Panc1 (cell line): Measurements from ENCODE around the gene DRGX. TPM values are rescaled to one million over a fixed set of nuclear protein-coding genes. Genes with fewer than 3 reads are reported as not detected.

ENCODE experiments used
- ATAC-seq: fragments of 200-7000 bp; cut with Tn5 transposase; 2 replicates; pipeline ENCODE4 v1.9.1; 2020; ENCODE audit warnings: mild to moderate bottlenecking, moderate library complexity
- BruUV-seq: library from RNA; stranded (reverse); fragments of 400-500 nt; replicated peaks from 2 replicates; lab custom pipeline; 2021; lab: Mats Ljungman, UMichigan
- CTCF ChIA-PET: fragments of 300-600 bp; sonication (Branson Sonifier 250); formaldehyde crosslinking; loops from one replicate; lab custom pipeline; 2022; ENCODE audit warnings: antibody characterized with exemption; lab: Charles Lee
- POLR2A ChIA-PET: fragments of 300-600 bp; sonication (Branson Sonifier 250); formaldehyde crosslinking; loops from one replicate; lab custom pipeline; 2022; ENCODE audit warnings: antibody characterized with exemption; lab: Charles Lee
- DNase-seq: peaks from one replicate; pipeline ENCODE4 v3.0.0-alpha.2; 2010; ENCODE audit warnings: low read depth, low spot score
- H3K27ac ChIP-seq: 2 replicates; pipeline ENCODE4 v1.5.1; 2011; ENCODE audit warnings: mild to moderate bottlenecking, low read length, inconsistent platforms
- H3K27me3 ChIP-seq: fragments of 200-500 bp; sonication (Bioruptor generic); 2 replicates; pipeline ENCODE4 v1.6.0; 2014; ENCODE audit warnings: low read length, inconsistent platforms; ENCODE audit not compliant: control insufficient read depth, insufficient read depth
- H3K36me3 ChIP-seq: fragments of 200-500 bp; sonication (Bioruptor generic); 2 replicates; pipeline ENCODE4 v1.5.1; 2014; ENCODE audit warnings: inconsistent platforms, mild to moderate bottlenecking, low read length, moderate library complexity; ENCODE audit not compliant: control insufficient read depth, insufficient read depth
- H3K4me1 ChIP-seq: 2 replicates; pipeline ENCODE4 v1.5.1; 2011; ENCODE audit warnings: inconsistent platforms, mild to moderate bottlenecking, low read length, moderate library complexity; ENCODE audit not compliant: control insufficient read depth, insufficient read depth
- H3K4me3 ChIP-seq, 2 experiments: 2 replicates each; pipeline ENCODE4 v1.5.1; 2011 to 2012; ENCODE audit warnings: low read depth in 2 of 2, low read length in 2 of 2, mild to moderate bottlenecking in 2 of 2, inconsistent platforms in 1 of 2, moderate library complexity in 1 of 2
- H3K9me3 ChIP-seq: fragments of 200-500 bp; sonication (Bioruptor generic); 2 replicates; pipeline ENCODE4 v1.5.1; 2014; ENCODE audit warnings: low read depth, mild to moderate bottlenecking, inconsistent platforms, low read length, moderate library complexity; ENCODE audit not compliant: control insufficient read depth, insufficient read depth
- CTCF ChIP-seq: fragments of 450-650 bp; IDR thresholded peaks from 2 replicates; pipeline ENCODE4 v1.5.1; 2017; ENCODE audit warnings: mild to moderate bottlenecking
- POLR2AphosphoS5 ChIP-seq: IDR thresholded peaks from 2 replicates; pipeline ENCODE4 v1.6.1; 2012; ENCODE audit warnings: mild to moderate bottlenecking, low read depth, low read length, moderate library complexity
- REST ChIP-seq, 2 experiments: IDR thresholded peaks; 2 replicates each; pipeline ENCODE4 v1.6.1; 2011 to 2012; ENCODE audit warnings: low read depth in 2 of 2, control low read depth in 1 of 2, low read length in 1 of 2, mild to moderate bottlenecking in 1 of 2, moderate library complexity in 1 of 2; ENCODE audit not compliant: insufficient read depth in 1 of 2
- SIN3A ChIP-seq: IDR thresholded peaks from 2 replicates; pipeline ENCODE4 v1.6.1; 2012; ENCODE audit warnings: low read depth, mild to moderate bottlenecking, low read length, moderate library complexity, borderline replicate concordance; ENCODE audit not compliant: insufficient read depth
- TCF7L2 ChIP-seq: IDR thresholded peaks from 2 replicates; pipeline ENCODE4 v1.6.1; 2011; ENCODE audit warnings: mild to moderate bottlenecking, low read depth, low read length, inconsistent platforms
- in situ Hi-C: cut with HindIII; loops from 2 replicates; pipeline ENCODE4 v1.10.0; 2016; ENCODE audit warnings: low sequenced_read_pairs, low pct_unique_long_range_greater_than_20kb
- intact Hi-C: fragments of 100-400 bp; cut with micrococcal nuclease; formaldehyde crosslinking; loops from one replicate; pipeline ENCODE4 v1.10.0; 2022; ENCODE audit not compliant: unreplicated experiment
- total RNA-seq: library from RNA; stranded (reverse); gene quantifications from one replicate; pipeline ENCODE4 v1.2.1, GENCODE V29; 2021; ENCODE audit not compliant: unreplicated experiment

DRGX gene
- total RNA-seq, 1 experiment from 2014 or later, result 0.15 TPM

- no peaks in the 10 kb centered on the region for H3K36me3 ChIP-seq
- ATAC-seq, result no peak
- H3K4me1 ChIP-seq, result no peaks in the 10 kb centered on the region
- H3K27me3 ChIP-seq, result no peaks in the 10 kb centered on the region
- BruUV-seq, result no TSS peak
- no peak overlapping the region for H3K27ac ChIP-seq
- no peak for DNase-seq
- H3K4me3 ChIP-seq, result no peak overlapping the region
- in situ Hi-C loops, result no loop called here
- no peak for TF ChIP-seq TCF7L2
- no peak for TF ChIP-seq REST (IDR thresholded peaks at IDR 0.05; ENCODE audit: insufficient read depth in 1 of 2, low read depth in 2 of 2, low read length in 1 of 2)
- TF ChIP-seq CTCF, result no peak
- no peak for TF ChIP-seq POLR2AphosphoS5
- no peak for TF ChIP-seq SIN3A
- ChIA-PET CTCF (no interaction called here), POLR2A (no interaction called here)
- peaks cover 6% of the 10 kb centered on the region; the same call in 1 of the 2 replicates for H3K9me3 ChIP-seq
- intact Hi-C loops, result no loop called here
Measured at GRCh38 chr10:49429458-49429857, 33.6 kb upstream of the DRGX start.

- H3K9me3 ChIP-seq, result no peaks in the 10 kb centered on the region
- H3K27me3 ChIP-seq, result no peaks in the 10 kb centered on the region
- ATAC-seq (no peak), DNase-seq (no peak)
- no peak overlapping the region for H3K4me3 ChIP-seq
- intact Hi-C loops, result no loop called here
- CTCF ChIA-PET, result no interaction called here
- no peak overlapping the region for H3K27ac ChIP-seq
- H3K4me1 ChIP-seq, result no peaks in the 10 kb centered on the region
- POLR2A ChIA-PET, result no interaction called here
- in situ Hi-C loops, result no loop called here
- TF ChIP-seq REST (IDR thresholded peaks at IDR 0.05; ENCODE audit: insufficient read depth in 1 of 2, low read depth in 2 of 2, low read length in 1 of 2), result no peak
- TF ChIP-seq POLR2AphosphoS5, result no peak
- no peak for TF ChIP-seq SIN3A
- no peak for TF ChIP-seq CTCF
- TF ChIP-seq TCF7L2, result no peak
- BruUV-seq, result no TSS peak
- no peaks in the 10 kb centered on the region for H3K36me3 ChIP-seq
Measured at GRCh38 chr10:49426490-49427360, 30.8 kb upstream of the DRGX start.
